Keratinocyte (primary cell): ENCODE measurements around the gene MEGF8.

Experiments
- EZH2 ChIP-seq: IDR thresholded peaks from one replicate; pipeline ENCODE4 v1.6.1; 2012; ENCODE audit warnings: inconsistent platforms, mild to moderate bottlenecking, low read length, moderate library complexity
- TF ChIP-seq, protein P1 (sequence below), 3 experiments: IDR thresholded peaks in 1 of 3; conservative IDR thresholded peaks in 1 of 3; optimal IDR thresholded peaks in 1 of 3; 2 replicates in 2 of 3; 3 replicates in 1 of 3; pipeline versions ENCODE3 to v1.5.1; 2011; ENCODE audit warnings: low read length in 3 of 3, mild to moderate bottlenecking in 3 of 3, moderate library complexity in 2 of 3, control low read depth in 1 of 3, inconsistent platforms in 1 of 3; ENCODE audit not compliant: insufficient read depth in 2 of 3; ENCODE audit errors: extremely low read depth in 1 of 3

GRCh38 chr19:42333975-42334696 is 8.7 kb downstream of the MEGF8 start:
- TF ChIP-seq, protein P1, sequence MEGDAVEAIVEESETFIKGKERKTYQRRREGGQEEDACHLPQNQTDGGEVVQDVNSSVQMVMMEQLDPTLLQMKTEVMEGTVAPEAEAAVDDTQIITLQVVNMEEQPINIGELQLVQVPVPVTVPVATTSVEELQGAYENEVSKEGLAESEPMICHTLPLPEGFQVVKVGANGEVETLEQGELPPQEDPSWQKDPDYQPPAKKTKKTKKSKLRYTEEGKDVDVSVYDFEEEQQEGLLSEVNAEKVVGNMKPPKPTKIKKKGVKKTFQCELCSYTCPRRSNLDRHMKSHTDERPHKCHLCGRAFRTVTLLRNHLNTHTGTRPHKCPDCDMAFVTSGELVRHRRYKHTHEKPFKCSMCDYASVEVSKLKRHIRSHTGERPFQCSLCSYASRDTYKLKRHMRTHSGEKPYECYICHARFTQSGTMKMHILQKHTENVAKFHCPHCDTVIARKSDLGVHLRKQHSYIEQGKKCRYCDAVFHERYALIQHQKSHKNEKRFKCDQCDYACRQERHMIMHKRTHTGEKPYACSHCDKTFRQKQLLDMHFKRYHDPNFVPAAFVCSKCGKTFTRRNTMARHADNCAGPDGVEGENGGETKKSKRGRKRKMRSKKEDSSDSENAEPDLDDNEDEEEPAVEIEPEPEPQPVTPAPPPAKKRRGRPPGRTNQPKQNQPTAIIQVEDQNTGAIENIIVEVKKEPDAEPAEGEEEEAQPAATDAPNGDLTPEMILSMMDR (optimal IDR thresholded peaks at IDR 0.05 in 1 of 3, IDR thresholded peaks at IDR 0.05 in 1 of 3, conservative IDR thresholded peaks at IDR 0.05 in 1 of 3; ENCODE audit: extremely low read depth in 1 of 3, insufficient read depth in 2 of 3, low read length in 3 of 3): no peak
- no peak for TF ChIP-seq EZH2
